Medulla oblongata (tissue), 1 donor: Measurements from ENCODE around the gene CREB3L1.
"Not testable (repeated sequence)": the region's sequence is repeated elsewhere in the genome, so short reads cannot be mapped to it uniquely, and the experiment has no call there.

Experiments
- DNase-seq: peaks from one replicate; pipeline ENCODE4 v3.0.0-alpha.2; 2015; ENCODE audit errors: extremely low spot score

CREB3L1 gene

DNA sequence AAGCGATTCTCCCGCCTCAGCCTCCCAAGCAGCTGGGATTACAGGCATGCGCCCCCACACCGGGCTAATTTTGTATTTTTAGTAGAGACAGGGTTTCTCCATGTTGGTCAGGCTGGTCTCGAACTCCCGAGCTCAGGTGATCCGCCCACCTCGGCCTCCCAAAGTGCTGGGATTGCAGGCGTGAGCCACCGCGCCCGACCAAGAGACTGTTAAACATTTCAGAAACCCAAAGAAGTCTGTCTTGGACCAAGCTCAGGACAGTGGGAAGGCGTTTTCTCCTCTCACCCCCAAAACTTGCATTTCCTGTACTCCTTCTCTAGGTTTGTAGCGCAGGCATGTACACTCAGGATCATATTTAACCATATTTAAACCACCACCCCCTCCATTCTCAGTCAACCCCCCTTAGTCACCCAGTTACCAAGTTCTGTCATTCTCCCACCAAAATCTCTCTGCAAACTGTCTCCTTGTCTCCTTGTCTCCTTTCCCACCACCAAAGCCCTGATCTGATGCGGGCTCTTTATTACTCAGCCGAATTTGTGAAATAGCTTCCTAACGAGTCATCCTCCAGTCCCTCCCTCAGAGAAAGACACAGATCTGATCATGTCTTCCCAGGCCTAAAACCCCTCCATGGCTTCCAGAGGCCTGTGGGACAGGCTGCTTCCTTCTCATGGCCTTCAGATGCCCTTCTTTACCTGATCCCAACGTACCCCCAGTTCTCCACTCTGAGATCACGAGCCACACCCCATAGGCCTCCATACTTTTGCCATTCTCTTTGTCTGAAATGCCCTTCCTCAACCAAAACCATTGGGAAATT lies 29.0 kb upstream of the CREB3L1 start:
- DNase-seq = no peak

DNA sequence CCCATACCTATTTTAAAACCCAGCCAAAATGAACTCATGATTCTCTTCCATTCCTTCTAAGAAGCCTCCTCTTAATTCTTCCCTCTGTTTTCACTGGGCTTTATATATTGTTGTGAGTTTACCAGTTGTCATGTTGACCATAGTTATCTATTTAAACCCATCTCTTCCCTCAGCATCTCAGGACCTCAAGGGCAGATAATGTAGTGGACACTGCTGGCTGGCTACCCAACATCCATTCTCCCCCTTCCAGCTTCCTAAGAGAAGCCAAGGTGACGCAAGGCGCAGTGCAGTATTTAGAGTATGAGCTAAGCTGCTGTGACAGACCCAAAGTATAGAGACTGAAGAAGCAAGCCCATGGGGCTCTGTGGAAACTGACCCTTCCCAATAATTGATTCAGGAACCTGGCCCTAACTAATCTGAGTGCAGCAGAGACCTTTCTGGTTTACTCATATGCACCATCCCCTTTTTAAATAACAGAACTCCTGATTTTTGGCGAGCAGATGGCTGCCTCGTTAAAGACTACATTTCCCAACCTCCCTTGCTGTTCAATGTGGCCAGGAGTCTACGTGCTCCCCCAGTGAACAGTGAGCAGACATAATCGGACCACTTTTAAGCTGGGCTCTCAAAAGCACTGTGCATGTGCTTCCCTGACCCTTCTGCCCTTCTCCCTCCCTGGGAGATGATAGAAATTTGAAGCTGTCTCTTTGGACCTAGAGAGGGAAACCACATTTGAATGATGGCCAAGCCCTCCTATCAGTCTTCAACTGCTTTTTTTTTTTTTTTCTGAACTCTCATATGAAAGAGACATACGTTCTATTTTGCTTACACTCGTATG lies 28.1 kb upstream of the CREB3L1 start:
- DNase-seq = no peak

DNA sequence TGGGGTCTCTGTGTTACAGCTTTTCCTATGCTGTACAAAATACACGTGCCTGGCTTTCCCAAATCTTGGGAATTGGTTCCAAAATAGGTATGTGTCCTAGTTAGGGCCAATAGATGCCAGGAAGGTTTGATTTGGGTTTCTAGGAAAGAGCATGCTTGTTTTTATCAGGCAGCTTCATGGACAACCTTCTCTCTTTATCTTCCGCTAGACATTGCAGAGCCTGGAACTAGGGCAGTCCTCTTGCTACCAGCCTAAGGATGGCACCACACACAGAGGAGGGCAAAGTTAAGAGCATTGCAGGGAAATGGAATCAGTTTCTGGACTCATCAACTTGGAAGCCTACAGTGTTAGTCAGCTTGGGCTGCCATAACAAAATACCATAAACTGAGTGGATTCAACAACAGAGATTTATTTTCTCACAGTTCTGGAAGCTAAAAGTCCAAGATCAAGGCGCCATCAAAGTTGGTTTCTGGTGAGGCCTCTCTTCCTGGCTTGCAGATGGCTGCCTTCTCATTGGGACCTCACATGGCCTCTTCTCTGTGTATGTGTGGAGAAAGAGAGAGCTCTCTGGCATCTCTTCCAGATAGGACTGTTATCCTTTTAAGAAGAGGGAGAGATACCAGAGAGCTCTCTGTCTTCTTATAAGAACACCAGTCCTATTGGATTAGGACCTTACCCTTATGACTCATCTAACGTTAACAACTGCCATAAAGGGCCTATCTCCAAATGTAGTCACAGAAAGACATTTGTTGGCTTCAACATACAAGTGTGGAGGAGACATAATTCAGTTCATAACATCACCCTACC lies 27.3 kb upstream of the CREB3L1 start:
- no peak for DNase-seq

DNA sequence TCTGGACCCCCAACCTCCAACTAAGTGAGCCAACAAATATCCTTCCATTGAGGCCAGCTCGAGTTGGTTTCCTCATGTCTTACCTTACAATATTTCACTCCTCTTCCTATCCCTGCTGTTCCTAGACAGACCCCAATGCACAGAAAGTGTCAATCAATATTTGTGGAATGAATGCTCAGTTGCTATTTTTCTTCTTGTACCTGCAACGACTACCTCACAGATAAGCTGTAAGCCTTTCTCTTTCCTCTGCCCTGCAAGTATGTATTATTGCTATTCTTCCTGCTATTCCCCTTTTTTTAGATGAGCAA lies 26.8 kb upstream of the CREB3L1 start:
- DNase-seq = no peak

DNA sequence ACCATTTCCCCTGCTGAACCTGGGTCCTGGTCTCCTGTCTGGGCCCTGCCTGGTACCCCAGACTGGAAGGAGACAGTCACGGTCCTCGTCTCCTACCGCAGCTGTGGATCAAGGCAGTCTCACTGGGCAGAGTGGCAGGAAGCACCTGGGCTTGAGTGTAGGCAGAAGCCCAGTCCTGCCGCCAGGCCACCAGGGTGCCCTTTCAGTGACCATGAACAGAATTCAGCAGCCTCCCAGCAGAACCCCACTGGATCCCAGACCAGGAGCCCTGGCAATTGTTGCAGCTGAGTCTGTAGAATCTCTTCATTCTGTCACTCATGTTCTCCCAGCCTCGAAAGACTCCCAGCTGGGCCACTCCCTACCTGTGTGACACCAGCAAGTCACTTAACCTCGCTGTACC lies 25.5 kb upstream of the CREB3L1 start:
- no peak for DNase-seq

DNA sequence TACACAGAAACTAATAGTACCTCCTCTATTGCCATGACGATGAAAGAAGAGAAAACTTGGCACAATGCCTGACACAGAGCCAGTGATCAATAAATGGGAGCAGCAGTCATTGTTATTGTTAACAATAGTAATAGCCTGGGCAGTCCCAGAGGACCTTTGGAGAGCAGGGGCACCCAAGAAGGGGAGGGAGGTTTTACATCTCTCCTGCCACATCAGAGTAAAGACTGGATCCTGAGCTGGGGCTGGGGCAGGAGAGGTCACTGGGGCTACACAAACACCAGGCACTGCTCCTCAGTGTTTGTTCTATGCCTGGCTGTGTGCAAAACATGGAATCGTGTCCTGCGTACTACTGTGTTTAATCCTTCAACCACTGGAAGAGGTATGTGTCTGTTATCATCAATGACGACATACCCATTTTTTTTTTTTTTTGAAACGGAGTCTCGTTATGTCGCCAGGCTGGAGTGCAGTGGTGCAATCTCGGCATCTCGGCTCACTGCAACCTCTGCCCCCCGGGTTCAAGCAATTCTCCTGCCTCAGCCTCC lies 25.0 kb upstream of the CREB3L1 start:
- DNase-seq = no peak

DNA sequence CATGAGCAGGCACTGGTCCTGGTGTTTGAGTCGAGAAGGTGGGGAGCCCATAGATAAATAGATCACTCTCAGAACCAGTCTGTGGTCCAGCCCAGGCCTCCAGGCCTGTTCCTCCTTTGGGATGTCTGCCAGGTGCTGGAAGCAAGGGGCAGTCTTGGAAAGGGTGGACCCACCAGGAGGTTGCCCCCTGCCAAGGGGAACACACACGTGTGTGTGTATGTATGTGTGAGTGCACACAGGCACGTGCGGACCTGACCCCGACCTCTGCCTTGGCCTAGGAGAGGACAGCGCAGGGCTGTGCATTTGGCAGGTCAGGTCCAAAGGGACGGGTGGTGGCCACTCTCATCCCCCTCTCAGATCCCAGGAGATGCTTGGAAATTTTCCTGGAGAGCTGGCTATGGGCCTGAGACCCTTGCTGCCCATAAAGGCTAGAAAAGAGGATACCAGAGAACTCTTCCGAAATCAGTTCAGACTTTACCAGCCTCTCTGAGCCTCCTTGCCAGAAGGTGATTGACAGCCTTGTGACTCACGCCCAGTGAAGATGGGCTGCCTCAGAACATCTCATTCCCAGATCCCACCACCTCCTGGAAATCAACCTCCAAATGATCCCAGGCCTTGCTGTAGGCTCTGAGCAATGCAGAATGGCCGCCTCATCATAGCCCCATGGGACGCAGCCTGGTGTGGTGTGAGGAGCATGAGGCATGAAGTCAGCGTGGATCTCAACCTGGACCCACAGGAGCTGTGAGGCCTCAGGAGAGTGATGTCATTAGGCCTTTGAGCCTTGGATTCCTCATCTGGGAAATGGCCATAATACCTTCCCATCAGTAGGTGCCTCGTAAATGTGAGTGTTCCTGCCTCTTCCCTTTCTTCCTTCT lies 24.0 kb upstream of the CREB3L1 start:
- no peak for DNase-seq

DNA sequence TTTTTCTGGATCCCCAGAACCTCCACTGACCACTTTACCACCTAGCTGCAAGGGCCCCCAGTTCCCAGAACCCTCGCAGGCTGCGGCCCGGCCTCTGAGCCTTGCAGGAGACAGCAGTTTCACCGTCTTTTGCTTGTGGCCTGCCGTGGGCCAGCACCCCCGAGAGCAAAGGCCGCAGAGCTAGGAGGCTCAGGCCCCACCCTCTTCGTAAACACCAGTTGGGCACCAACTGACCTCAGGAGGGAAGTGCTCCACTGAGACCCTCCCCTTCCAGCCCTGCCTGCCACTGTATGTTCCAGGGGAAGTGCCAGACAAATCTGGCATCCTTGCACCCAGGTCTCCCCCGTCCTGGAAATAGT lies 23.4 kb upstream of the CREB3L1 start:
- DNase-seq = no peak

DNA sequence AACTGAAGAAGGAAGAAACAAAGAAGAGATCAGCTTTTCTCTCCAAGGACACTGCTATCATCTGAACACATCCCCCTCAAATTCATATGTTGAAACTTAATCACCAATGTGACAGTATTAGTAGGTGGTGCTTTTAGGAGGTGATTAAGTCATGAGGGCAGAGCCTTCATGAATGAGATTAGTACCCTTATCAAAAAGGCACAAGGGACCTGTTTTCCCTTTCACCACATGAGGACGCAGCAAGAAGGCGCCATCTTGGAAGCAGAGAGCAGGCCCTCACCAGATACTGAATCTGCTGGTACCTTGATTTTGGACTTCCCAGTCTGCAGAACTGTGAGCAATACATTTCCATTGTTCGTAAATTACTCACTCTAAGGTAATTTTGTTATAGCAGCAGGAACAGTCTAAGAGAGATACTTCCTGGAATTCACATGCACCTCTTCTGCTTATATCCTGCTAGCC lies 20.9 kb upstream of the CREB3L1 start:
- no peak for DNase-seq

DNA sequence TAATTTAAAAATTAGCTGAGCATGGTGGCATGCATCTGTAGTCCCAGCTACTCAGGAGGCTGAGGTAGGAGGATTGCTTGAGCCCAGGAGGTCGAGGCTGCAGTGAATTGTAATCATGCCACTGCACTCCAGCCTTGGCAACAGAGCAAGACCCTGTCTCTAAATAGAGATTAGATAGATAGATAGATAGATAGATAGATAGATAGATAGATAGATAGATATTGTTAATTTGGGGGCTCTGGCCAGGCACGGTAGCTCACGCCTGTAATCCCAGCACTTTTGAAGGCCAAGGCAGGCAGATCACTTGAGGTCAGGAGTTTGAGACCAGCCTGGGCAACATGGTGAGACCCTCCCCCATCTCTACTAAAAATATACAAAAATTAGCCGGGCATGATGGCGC lies 18.1 kb upstream of the CREB3L1 start:
- not testable (repeated sequence) for DNase-seq

DNA sequence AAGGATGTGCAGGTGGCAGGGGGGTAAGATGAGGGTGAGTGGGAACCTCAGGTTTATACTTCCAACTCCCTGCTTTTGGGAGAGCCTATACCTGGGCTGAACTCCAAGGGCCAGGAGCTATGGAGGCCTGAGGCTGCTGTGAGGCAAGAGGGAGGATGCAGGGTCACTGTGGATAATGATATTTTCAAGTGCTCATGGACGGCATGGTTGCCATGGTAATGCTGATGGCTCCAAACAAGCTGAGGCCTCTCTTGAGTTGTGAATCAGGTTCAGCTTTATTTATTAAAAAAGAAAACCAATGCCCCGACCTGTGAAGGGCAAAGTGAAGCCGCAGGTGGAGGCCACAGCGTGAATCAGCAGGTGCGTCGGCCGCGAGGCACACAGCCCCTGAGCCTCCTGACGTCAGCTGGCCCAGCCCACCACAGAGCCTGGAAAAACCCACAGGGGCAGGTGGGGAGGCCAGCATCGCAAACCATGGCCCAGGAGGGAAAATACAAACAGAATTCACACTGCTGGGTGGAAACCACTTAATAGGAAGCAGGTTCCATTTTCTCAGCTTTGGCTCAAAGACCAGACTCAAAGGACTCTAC lies 17.4 kb upstream of the CREB3L1 start:
- DNase-seq = no peak

DNA sequence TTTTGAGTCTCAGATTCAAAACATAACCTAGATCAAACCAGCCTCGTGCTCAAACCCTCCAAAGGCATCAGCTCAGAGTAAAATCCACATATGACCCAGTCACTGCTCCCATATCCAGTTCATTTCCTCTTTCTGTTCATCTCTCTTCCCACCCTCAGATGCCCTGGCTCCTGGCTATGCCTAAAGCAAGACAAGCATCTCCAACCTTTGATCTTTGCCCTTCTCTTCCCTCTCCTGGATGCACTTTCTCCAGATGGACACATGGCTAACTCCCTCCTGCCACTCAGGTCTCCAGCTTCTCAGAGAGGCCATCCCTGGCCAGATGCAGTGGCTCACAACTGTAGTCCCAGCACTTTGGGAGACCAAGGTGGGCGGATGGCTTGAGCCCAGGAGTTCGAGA lies 14.3 kb upstream of the CREB3L1 start:
- DNase-seq = no peak

DNA sequence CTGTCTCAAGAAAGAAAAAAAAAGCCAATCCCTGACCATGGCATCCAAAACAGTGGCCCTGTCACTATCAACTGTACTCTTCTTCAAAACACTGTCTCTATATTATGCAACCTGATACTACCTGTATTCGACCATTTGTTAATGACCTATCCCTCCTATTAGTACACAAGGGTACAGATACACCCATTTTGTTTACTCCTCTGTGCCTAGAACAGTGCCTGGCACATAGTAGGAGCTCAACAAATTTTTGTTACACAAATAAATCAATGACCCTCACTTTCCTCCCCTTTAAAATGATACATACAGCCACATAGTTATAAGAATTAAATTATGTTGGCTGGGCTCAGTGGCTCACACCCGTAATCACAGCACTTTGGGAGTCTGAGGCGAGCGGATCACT lies 13.4 kb upstream of the CREB3L1 start:
- no peak for DNase-seq

DNA sequence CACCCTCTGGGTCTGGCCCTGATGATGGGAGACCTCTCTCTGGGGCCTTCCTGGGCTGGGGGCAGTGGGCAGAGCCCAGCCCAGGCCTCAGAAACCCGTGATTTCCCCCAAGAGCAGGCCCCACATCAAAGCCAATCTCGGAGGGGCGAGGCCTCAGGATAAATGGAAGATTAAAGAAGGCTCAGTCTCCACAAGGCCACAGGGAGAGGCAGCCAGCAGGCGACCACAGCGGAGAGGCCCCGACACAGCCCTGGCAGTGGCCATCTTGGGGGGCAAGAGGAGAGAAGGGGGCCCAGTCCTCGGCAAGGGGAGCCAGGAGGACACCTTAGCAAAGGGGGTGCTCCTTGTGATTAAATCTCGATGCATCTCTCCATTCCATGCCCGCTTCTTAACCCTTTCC lies 12.5 kb upstream of the CREB3L1 start:
- DNase-seq = no peak

DNA sequence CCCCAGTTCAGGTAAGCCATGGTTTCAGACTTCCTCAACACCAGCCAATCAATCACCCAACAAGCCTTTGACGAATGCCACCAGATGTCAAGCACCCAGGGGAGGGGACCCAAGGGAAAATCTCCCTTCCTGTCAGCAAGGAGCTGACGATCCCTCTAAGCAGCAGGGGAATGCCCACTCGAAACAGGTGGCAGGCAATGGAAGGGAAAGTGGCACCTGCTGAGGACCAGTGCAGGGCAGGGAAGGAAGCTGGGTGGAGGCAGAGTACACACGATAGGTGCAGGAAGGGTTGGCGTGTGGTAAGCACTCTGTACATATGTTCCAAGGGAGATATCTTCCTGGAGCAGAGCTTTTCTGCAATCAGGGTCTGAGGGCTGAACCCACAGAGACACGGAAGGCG lies 11.7 kb upstream of the CREB3L1 start:
- no peak for DNase-seq

DNA sequence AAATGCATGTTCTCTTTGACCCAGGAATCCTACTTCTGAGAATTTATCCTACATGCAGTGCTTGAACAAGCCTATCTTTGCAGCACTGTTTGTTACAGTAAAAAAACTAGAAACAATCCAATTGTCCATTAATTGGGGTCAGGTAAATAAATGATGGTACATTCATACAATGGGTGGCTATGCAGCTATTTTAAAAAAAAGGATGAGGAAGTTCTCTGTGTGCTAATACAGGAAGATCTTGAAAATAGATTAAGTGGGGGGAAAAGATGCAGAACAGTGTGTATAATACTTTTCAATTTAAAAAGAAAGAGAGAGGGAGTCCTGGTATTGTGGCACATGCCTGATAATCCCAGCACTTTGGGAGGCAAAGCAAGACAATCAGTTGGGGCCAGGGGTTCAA lies 9.5 kb upstream of the CREB3L1 start:
- no peak for DNase-seq

DNA sequence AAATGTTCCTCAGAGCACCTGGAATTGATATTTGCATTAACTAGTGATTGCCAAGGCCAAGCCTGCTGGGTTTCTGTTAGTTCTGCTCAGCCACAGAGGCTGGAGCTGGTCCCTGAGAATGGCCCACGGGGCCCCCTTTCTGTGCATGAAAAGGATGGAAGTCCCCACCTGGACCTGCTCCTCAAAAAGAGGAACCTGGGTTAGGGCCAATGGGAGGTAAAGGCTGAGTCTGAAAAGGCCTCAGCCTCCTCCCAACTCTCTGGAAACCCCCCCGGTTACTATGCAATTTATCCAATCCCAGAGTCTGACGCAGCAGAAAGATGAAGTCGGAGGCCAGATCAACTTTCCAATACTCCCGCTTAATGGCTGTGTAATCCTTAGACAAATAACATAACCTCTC lies 6.8 kb upstream of the CREB3L1 start:
- no peak for DNase-seq

DNA sequence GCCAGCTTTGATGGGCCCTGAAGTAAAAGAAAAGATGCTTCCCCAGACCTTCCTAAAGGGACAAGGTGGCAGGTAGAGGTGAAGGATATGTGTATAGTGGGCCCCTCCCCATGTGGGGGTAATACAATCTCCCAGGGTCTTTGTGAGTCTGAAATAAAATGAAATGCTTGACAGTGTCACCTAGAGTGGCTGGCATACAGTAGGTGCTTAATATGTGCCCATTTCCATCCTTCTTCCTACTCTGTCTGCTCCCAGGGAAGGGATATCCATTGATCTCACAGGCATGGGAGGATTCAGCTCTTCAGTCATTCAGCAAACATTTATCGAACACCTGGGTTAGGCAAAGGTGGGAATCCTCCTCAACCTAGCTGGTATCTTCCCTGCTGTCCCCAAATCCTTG lies 6.1 kb upstream of the CREB3L1 start:
- no peak for DNase-seq

DNA sequence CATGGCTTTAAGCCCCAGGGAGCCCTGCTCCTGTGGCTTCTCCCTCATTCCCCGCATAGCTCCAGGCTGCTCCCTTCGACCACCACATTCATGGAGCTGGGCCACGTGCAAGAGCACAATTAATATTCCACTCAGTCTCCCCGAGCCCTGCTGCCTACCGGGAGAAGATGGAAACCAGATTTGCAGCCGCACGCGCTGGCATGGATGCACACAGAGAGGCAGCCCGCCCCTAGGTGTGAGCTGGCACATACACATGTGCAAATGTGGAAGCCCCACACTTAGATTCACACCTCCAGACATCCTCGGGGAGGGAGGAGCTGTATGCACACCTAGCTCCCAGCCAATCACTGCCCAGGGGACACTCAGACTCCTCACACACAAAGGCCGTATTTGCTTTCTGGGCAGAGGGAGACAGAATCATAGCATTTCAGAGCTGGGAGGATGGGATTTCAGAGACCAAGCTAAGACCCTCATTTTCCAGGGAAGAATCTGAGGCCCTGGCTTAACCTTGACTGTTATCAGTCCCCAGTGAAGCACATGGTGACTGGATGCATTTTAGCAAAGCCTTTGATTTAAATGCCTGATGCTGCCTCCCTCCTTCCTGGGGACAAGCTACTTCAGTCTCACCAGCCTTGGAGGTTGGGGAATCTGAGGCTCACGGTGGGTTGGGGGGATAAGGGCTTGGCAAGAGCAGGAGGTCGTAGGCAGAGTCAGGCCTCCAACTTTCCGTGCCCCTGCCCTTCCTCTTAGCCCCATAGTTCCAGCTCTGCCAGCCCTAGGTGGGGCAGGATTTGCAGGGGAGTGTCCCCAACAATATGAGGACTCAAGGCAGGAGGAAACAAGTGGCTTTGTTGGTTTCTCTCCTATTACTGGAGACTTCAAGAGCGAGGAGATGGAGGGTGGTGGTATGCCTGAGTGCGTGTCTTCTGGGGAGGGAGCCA lies 5.3 kb upstream of the CREB3L1 start:
- no peak for DNase-seq
